Subcutaneous adipose tissue (tissue), 4 donors: ENCODE results near the gene PSMC5. TPM values are rescaled to one million over a fixed set of nuclear protein-coding genes. Genes with fewer than 3 reads are reported as not detected.

Experiments
- CTCF ChIP-seq: fragments of 450-650 bp; IDR thresholded peaks from one replicate; pipeline ENCODE4 v1.5.1; 2016; ENCODE audit warnings: low read depth, mild to moderate bottlenecking, control low read depth, antibody characterized with exemption, moderate library complexity
- total RNA-seq, 4 donors: library from RNA; depleted of rRNA; stranded (reverse); fragments of >200 nt; gene quantifications; one replicate each; pipeline ENCODE4 v1.1.0, GENCODE V29; 2016

Gene PSMC5
- total RNA-seq, 4 donors from 2014 or later = 66.0 to 127 (median 83.2) TPM

- no peak for TF ChIP-seq CTCF
Observed at GRCh38 chr17:63835167-63835720, 8.0 kb downstream of the PSMC5 start.

GRCh38 chr17:63836811-63837210 is 9.6 kb downstream of the PSMC5 start:
- no peak for TF ChIP-seq CTCF

GRCh38 chr17:63837480-63837879 is 10.2 kb downstream of the PSMC5 start:
- TF ChIP-seq CTCF = no peak

- TF ChIP-seq CTCF = no peak
Observed at GRCh38 chr17:63837962-63838600, 10.8 kb downstream of the PSMC5 start.

- TF ChIP-seq CTCF = no peak
Observed at GRCh38 chr17:63838631-63839171, 11.5 kb downstream of the PSMC5 start.

- TF ChIP-seq CTCF = no peak
Observed at GRCh38 chr17:63840591-63841349, 13.5 kb downstream of the PSMC5 start.

- TF ChIP-seq CTCF = no peak
Observed at GRCh38 chr17:63841350-63842172, 14.3 kb downstream of the PSMC5 start.
